ENCODE measurements around the gene NAPA.
A peak's percentile ranks its signal among the peaks of the same experiment; 100 is the strongest.
"Not testable (repeated sequence)": the region's sequence is repeated elsewhere in the genome, so short reads cannot be mapped to it uniquely, and the experiment has no call there.

The NAPA gene

DNA sequence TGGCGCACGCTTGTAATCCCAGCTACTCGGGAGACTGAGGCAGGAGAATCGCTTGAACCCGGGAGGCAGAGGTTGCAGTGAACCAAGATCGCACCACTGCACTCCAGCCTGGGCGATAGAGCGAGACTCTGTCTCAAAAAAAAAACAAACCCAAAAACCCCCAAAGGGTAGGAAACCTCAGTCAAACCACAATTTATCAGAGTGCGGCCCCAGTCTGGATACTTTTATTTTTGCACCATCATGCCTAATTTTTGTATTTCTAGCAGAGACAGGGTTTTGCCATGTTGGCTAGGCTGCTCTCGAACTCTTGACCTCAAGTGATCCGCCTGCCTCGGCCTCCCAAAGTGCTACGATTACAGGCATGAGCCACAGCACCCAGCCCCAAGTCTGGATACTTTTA is 28.6 kb downstream of the NAPA start:
- not testable (repeated sequence) for DNase-seq (ENCODE audit: low read depth)

DNA sequence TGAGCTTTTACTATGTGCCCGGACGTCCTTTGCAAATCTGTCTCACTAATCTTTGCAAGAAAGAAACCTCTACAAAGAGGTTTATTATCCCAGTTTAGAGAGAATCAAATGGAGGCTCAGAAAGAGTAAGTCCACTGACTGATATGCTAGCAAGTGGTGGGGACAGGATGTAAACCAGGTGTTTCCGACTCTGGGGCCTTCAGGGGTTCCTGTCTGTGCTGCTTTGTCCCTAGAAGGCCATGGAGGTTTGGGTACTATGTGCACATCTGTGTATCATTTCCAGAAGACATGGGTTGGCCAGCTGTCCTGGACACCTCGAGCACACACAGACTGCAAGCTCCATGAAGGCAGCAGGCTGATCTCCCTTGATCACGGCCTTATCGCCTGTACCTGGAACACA is 29.7 kb downstream of the NAPA start:
- no peak for DNase-seq (ENCODE audit: low read depth)

DNA sequence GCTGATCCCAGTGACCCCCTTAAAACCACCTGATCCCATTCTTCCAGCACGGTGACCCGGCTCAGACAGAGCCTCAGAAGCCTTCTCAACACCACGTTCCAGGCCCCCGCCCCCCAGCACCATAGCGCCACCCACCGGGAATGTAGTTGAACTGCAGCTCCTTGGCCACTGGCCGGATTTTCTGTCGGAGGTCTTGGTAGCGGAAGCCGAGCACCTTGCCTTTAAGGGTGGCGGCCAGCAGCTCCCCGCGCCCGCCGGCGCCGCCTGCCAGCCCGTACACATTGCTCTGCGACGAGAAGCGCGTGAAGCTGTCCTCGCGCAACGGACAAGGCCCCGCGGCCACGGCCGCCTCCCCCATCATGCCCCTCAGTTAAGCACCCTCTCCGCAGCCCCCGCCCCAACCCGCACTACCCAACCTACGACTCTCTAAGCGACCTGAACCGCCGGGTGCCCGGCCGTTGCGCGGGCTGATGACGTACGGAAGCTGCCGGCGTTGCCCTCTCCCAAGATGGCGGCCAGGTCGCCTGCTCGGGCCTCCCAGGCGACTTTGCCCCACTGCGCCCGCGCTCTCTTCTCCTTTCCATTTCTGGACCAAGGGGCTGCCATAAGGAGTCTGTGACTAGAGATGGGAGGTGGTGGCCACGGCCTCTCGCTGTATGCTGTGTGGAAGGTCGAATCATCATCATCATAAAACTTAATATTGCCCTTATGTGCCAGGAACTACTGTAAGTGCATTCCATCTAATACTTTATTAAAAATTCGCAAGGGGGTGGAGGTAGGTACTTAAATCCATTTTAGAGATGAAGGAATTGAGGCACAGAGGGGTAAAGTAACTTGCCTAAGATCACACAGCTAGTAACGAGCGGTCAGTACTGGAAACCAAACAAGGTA is 30.8 kb downstream of the NAPA start, which contains the start of gene KPTN:
TSS of gene KPTN (minus strand) at position 420 of the 891 bp plus-strand sequence. CDS start at position 361, 59 bp downstream.
- DNase-seq (ENCODE audit: low read depth) = peak; percentile 86

DNA sequence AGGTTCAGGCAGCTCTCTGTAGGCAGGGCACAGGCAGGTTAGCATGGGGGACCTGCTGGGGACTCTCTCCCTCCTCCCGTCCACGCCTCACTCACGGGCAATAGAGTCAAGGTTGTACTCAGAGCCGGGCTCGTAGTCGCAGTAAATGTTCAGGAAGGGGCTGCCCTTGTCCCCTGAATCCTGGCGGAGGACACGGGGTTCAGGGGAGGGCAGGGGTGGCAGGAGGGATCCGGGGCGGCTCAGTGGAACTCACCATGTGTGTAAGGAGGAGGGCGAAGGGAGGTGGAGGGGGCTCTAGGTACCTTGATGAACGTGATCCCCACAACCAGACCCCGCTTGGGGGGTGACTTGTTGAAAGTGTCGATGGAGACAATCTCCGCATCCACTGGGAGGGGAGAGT is 31.7 kb downstream of the NAPA start:
- no peak for DNase-seq (ENCODE audit: low read depth)

DNA sequence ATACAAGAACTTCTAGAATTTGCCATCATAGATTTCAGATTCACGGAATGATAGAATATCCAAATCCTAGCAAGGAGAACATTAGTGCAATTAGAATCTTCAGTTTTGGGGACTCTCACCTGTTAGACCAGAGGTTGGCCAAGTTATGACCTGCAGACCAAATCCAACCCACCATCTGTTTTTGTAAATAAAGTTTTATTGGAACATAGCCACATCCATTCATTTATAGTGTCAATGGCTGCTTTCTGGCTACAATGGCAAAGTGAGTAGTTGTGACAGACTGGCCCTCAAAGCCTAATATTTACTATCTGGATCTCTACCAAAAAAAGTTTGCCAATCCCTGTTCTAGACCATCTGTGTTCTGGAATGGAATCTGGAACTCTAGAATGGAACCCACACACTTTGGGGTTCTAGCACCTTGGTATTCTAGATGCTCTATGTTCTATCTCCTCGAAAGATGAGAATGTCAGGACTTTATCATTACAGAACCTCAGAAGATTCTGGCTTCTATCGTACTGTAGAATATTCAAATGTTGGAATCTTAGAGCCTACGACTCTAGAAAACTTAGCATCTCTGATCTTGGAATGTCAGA is 33.3 kb downstream of the NAPA start:
- DNase-seq (ENCODE audit: low read depth) = no peak

DNA sequence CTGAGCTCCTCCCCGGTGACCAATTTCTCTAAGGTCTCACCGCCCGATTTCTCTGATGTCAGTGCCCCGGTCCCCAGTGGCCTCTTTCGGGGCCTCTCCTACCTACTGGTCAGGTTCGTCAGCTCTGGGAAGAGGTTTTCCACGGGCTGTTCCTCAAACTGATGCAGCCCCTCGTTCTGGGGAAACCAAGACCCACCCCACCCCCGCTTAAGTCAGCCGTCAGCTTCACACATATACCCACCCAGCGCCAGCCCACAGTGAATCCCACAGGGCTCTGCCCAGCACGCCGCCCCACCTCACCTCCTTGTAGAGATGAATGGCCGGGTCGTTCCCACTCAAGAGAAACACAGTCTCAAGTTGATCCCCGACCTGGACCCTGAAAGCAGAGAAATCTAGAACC is 34.2 kb downstream of the NAPA start:
- DNase-seq (ENCODE audit: low read depth) = no peak

DNA sequence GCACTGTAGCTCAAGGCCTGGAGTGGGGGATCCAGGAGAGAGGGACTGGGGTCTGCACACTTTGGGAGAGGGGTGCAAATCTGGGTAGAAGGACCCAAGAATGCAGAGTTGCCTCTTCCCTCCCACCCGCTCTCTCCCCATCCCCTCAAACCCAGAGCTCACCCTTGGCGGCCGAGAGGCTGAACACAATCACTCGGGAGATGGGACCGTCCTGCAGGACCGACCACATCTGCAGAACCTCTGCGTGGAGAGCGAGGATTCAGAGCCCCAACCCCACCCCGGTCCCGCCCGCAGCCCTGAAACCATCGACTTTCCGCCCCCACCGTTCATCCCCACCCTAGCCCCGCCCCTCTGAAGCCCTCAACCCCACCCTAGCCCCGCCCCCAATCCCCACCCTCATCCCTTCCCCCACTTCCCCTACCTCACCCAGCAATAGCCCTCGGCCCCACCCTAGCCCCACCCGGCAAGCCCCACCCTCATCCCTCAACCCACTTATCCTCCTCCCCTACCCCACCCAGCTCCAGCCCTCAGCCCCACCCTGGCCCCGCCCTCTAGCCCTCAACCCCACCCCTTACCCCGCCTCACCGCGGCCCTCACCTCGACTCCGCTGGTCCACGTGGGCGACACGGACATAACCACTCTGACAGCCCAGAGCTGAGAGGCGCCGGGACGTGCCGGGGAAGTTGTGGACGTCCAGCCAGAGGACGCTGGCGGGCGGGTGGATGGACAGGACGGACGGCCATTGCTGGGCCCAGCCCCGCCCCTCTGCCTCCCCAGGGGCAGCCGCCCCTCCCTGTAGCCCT is 35.0 kb downstream of the NAPA start:
- DNase-seq (ENCODE audit: low read depth) = no peak

DNA sequence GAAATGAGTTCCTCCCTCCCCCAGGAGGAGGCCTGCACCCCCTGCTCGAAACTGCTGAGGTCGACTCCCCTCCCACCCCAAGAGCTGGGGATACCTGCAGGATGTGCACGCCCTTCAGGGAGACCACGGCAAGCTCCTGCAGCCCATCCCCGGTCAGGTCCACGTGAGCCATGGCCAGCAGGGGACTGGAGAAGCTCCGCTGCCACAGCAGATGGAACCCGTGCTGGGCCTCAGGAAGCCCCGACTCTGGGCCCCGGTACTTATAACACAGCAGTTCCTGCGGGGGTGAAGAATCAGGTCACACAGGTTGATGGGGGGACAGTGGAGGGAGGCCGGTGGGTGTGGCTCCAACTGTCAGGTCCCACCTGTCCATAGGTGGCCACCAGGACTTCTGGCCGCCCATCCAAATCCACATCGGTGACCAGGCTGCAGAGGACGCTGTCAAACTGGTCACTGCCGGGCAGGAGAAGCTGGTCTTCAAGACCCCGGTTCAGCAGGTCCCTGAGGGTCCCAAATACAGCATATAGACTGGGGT is 38.4 kb downstream of the NAPA start:
- DNase-seq (ENCODE audit: low read depth) = no peak

DNA sequence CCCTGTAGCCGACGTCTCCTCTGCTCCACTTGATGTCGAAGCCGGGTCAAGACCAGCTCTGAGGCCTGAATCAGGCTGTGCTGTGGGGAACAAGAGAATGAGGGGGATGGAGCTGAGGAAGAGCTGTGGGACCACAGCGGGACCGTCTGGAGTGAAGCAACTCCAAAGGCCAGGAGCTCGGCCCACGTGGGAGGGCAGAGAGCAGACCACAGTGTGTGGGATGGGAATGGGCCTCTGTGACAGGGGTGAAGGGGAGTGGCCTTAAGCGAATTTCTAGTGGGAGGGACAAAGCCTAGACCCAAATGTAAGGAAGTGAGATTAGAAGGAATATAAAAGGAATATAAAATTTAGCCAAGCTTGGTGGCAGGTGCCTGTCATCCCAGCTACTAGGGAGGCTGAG is 39.4 kb downstream of the NAPA start:
- DNase-seq (ENCODE audit: low read depth) = no peak

DNA sequence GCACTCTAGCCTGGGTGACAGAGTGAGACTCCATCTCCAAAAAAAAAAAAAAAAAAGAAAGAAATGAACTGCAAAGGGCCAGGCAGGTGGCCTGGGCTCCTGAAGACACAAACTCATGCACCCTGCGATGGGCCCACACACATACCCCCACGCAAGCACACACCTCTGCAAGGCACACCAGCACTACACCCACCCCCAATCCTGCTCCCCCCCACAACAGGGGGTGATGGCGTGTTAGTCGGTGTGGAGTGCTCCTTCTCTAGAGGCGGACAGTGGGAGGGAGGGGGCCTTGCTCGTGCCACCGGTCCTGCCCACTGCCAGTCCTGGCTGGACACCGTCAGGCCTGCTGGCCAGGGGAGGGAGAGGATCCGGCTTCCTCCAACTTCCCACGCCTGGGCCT is 41.5 kb downstream of the NAPA start:
- DNase-seq (ENCODE audit: low read depth) = no peak

DNA sequence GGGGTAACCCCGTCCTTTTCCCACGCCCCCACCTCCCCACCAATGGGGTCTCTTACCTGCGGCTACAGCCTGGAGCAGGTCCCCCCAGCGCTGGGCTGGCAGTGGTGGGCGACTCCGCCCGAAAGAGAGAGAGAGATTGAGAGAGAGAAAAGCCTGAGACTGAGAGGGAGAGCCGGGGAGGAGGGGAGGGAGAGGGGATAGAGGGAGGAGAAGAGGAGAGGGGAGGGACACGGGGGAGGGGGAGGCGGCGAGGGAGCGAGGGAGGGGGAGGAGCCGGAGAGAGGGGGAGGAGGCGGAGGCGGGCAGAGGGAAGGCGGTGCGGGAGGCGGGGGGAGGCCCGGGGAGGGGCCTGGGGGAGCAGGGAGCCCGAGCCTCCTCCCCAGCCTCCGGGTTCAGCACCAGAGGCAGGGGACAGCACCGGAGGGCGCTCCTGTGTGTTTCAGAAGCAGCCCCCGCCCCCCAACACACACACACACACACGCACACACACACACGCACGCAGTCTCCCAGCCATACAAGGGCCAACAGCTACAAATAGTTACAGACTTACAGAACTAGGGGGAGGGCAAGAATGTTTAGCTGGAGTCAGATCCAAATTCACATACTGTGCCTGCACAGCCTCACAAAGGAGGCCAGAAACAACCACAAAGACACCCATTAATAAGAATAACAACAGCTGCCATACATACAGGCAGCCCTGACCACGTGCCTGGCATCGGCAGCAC is 43.0 kb downstream of the NAPA start, which contains the start of gene SLC8A2:
TSS of gene SLC8A2 (minus strand) at position 161 of the 725 bp plus-strand sequence. CDS start 5,490 bp downstream, outside the sequence.
- no peak for DNase-seq (ENCODE audit: low read depth)

DNA sequence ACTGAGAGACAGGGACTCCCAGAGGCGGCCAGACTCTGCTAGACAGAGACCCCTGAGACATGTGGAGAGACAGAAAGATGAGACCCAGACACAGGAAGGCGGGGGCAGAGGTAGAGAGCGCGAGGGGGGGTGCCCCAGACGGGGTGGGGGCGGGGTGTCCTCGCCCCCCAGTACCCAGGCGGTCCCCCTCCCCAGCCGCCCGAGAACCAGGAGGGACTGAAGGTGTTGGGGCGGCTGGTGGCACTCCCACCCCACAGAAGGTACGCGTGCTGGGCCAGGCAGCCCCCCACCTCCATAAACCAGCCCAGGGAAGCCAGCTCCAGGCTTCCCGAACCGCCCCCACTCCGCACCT is 43.5 kb downstream of the NAPA start:
- DNase-seq (ENCODE audit: low read depth) = no peak

DNA sequence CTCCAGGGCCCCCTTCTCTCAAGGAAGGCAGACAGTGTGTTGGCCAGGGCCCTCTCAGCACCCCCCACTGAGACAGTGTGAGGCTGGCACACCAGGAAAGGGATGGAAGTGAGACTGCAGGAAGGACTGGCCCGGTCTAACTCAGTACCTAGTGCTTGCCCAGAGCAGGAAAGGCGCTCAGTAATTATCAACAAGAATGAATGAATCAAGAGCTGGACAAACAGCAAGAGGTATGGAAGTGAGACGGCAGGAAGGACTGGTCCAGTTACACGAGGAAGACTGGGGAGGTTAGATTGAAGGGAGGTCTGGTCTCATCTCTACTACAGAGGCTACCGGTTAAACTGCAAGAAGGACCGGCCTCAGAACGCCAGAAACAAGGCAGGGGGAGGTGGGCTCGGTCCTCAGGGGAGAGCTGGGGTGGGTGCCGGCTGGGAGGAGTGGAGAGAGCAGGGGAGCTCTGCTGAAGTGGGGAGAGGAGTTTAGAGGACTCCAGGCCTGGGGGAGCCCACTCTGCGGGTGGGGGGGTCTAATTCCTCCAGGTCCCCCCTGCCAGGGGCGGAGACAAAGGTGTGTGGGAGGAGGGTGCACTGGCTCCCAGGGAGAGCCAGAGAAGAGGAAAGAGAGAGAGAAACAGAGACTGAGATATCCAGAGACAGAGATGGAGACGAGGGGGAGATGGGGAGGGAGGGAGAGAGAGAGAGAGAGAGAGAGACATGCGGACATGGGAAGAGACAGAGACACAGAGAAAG is 44.2 kb downstream of the NAPA start:
- no peak for DNase-seq (ENCODE audit: low read depth)

DNA sequence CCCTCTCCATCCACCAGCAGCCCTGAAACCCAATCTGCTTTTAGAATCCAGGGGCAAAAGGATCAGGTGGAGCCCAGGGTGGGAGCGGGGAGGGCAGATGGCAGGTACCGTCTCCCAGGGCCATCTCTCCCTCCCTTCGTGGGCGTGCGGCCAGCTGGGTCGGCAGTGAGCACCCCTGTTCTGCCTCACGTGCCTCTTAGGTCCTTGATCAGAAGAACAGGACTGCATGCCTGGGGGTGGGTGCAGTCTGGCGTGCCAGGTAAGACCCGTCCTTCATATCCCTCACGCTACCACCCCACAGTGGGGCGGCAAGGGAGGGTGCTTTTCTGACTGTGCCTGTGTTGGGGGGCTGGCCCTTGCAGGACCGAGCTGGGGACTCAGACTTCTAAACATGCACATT is 45.1 kb downstream of the NAPA start:
- DNase-seq (ENCODE audit: low read depth) = no peak

DNA sequence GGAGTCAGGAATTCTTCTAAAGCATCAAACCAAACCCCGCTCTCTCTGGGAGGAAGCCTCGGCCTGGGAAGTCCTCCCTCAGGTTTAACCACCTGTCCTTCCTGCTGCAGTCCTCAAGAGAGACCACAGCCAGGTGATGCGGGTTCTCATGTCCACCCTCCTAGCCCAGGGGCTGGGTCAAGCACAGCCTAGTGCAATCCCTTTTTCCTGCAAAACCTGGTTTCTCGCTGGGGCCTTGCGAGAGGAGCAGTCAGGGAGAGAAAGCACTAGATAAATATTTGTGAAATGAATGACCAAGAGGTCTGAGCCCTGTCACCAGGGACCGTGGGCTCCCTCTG is 45.5 kb downstream of the NAPA start:
- no peak for DNase-seq (ENCODE audit: low read depth)

DNA sequence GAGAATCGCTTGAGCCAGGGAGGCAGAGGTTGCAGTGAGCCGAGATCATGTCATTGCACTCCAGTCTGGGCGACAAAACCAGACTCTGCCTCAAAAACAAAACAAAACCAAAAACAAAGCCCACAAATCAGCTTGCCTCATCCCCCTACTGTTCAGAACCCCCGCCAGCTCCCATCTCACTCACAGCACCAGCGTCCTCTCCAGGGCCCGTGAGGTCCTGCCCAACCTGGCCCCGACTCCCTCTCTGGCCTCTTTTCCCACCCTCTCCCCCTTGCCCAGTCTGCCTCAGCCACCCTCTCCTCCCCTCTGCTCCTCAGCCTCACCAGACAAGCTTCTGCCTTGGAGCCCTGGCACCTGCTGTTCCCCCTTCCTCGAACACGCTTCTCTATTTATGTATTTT is 46.9 kb downstream of the NAPA start:
- DNase-seq (ENCODE audit: low read depth) = no peak

DNA sequence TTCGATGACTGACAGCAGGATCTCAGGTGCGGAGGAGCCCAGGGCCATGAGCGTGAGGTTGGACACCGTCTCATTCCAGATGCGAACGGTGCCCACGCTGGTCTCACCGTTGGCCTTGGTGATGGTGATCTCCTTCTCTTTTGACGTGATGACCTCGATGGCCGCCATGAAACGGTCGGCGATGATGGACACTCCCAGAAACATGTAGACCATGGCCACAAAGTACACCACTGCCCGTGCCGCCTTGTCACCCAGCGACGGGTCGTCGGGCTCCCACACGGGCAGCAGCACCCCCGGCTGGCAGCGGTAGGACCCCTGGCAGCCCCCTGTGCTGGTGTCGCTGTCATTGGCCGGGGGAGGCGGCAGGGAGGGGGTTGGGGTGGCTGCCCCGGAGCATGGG is 48.9 kb downstream of the NAPA start:
- DNase-seq (ENCODE audit: low read depth) = no peak

DNA sequence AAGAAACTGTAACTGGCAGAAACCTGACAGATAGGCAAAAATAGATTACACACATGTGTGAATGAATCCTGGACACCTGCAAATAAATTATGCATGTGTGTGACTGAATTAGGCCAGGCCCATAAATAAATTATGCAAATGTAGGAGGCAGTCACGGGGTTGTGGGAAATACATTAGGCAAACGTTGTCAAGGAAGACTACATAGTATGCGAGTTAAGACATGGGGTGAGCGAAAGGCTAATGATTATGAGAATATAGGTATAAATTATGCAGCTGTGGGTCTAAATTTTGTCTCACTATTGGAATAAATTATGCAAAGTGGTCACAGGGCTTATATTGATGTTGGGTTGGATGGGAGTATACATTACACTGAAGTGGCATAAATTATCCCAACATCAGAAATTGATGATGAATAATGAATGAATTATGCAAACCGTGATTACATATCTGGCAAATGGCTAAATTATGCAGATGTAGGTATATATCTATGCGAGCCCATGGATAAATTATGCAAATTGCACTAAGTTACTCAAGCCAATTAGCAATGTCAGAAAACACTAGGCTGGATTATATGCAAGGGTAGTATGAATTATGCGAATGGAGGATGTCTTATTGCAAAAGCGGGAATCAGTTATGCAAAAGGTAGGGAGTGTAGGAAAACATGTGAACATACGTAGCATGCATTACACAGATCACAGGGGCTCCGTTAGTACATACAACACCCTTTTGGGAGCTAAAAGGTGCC is 50.0 kb downstream of the NAPA start:
- no peak for DNase-seq (ENCODE audit: low read depth)

DNA sequence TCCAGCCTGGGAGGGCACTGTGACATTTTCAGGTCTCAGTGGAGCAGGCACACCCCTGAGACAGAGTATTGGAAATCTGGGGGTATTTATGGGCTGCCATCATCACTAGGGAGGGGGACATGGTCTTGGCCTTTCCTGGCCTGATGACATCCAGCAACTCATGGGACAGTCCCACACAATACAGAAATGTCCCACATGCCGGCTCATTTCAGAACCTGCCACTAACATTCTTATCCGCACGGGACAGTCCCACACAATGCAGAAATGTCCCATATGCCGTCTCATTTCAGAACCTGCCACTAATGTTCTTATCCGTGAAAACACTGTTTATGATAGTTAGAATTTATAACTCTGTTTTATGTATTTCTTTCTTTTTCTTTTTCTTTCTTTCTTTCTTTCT is 53.0 kb downstream of the NAPA start:
- no peak for DNase-seq (ENCODE audit: low read depth)

DNA sequence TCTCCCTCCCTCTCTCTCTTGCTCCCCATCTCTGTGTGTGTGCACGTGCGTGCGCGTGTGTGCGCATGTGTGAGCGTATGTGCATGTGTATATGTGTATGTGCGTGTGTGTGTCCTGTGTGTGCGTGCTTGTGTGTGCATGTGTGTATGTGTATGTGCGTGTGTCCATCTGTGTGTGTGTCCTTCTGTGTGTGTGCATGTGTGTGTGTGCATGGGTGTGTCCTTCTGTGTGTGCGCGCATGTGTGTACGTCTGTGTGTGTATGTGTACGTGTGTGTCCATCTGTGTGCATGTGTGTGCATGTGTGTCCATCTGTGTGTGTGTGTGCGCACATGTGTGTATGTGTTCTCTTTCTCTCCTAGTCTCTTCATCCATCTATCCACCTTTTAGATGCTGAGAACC is 55.4 kb downstream of the NAPA start:
- DNase-seq (ENCODE audit: low read depth) = no peak

DNA sequence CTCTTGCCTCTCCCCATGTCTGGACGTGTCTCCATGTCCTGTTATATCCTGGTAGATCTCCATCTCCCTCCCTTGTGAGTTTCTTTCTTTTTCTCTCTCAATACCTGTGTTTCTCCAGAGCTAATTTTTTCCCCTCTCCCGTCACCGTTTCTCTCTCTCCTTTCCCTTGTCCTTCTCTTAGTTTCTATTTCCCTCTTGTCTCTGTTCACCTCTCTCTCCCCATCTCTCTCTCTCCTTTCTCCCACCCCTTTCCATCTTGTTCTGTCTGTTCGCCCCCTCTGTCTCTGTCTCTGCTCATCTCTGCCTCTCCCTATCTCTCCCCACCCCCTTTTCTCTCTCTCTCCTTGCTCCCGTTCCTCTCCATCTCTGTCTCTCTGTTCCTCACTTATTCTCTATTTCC is 56.2 kb downstream of the NAPA start:
- no peak for DNase-seq (ENCODE audit: low read depth)

Measured in HS-27A (cell line).